GM19324 (cell line): Measurements from ENCODE around the gene GPA33.

ENCODE experiments used
- ATAC-seq: cut with Tn5 transposase; IDR thresholded peaks from one replicate; pipeline ENCODE4 v1.9.1; 2021; ENCODE audit warnings: mild to moderate bottlenecking, moderate library complexity; ENCODE audit not compliant: unreplicated experiment, low FRiP score

Gene GPA33

DNA sequence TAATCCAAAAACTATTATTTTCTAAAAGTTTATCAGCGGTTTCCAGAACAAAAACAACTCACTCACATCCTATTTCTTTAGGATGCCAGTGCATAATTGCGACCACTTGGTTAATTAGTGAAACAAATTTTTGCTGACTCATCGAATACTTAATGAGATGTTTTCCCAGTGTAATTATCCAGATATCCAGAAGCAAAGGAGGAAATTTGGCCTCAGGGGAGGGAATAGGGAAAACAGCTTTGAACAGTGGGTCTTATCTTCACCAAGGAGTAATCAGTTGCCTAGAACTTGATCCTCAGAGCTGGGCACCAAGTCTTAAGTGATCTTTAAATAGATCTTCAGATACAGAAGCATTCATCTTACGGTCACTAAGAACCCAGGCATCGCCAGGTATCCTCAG, 28.0 kb upstream of the GPA33 start:
- ATAC-seq: no peak

DNA sequence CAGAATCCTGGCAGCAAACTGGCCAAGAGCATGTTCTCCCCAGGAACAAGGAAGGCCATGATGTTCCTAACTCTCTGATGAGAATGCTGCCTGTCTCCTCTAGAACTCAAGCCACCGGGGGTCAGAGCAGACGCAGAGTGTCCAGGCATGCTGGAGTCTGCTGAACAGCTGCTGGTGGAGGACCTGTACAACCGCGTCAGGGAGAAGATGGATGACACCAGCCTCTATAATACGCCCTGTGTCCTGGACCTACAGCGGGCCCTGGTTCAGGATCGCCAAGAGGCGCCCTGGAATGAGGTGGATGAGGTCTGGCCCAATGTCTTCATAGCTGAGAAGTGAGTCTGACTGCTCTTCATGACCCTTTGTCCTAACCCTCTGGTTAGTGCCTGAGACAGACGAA, 27.0 kb upstream of the GPA33 start:
- ATAC-seq: no peak

DNA sequence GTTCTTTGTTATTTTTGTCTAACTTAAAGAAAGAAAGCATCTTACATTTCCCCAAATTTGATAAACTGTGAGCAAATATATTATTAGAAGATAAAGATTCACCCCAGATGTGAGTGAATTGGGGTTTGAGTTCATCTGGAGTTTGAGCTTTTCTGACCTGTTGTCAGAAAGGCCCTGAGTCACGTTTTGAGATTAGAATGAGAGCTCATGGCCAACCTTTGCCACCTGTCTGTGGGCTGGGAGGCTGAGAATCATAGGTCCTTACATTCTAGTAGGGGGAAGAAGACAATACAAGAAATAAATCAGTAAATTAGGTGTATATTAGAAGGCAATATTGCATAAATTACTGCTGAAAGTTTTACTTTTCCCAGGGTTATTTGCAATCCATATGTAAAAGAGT, 26.0 kb upstream of the GPA33 start:
- no peak for ATAC-seq

DNA sequence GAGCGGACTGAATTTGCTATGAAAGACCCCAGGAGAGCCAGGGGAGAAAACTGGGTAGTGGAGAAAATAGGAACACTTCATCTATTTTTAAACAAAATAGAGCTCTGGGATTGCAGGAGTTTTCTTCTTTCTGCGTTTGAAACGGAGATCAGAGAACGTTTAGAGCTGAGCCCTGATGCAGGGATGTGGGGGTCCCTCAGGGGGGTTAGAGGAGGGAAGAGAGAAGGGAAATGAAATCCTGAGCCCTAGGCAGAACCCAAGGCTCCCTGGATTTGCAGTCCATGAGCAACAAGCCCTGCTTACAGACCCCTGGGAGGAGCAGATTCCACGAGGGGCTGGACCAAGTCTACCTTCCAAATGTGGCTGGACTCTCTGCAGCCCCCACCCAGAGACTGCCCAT, 25.5 kb upstream of the GPA33 start:
- no peak for ATAC-seq

DNA sequence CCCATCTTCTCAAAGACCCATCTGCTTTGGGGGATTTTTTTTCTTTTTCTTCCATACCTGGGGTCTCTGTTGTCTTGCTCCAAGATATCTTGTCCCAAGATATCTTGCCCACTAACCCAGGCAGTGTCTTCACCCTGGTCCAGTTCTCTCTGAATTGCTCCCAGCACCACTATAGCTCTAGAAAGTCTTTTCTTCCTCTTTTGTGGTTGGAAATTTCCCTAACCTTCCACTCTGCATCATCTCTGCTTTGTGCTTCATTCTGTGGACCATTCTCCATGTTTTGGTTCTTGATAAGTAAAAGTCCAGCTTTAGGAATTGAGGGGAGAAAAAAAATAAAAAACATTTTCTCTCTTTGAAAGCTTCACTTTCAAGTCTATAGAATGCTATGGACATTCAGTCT, 24.5 kb upstream of the GPA33 start:
- ATAC-seq: no peak

DNA sequence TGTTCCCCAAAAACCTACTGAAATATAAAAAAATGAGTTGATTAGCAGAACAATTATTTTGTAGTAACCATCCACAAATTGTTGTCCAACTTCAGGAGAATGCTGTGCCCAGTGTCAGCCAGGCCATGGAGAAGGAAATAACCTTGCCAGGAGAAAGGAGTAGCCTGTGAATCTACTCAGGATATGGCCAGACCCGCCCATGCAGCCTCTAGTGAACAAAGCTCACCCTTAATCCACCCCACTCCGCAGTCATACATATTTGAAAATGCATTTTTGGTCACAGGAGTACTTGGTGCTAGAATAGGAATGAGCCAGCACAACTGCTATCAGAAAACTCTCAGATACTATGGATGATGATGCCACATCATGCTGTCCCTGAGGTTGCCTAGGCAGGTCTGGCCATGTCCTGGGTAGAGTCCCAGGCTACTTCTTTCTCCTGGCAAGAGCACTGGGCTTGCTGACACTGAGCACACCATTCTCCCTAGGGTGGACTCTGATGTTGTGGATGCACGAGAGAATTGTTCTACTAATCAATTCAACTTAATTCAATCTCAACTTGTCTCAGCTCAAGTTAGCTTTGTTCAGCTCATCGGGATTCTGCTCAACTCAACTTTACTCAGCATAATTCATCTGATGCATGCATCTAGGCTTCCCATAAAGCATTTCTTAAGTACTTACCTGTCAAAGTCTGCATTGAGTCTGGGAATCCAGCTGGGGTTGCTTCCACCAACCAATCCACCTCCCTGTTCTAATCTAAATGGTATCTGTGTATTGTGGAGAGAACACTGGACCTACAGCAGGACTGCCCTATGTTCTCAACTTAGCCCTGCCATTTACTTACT, 21.9 kb upstream of the GPA33 start:
- ATAC-seq: no peak

DNA sequence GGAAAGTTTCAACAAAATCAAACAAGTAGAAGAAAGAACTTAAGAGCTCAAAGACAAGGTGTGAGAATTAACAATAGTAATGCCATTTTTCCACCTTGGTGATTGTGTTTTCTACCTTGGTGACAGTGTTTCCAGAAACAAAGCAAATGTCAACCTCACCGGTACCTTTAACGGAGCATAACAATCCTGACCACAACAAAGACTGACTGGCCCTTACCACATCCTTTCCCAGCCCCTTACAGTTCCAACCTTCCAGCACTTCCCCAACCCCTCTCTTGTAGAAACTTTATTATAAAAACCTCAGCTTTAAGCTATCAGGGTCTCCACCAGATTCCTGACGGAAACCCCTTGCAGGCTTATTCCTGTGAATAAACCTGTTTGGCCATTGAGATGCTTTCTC, 20.4 kb upstream of the GPA33 start:
- ATAC-seq: no peak

DNA sequence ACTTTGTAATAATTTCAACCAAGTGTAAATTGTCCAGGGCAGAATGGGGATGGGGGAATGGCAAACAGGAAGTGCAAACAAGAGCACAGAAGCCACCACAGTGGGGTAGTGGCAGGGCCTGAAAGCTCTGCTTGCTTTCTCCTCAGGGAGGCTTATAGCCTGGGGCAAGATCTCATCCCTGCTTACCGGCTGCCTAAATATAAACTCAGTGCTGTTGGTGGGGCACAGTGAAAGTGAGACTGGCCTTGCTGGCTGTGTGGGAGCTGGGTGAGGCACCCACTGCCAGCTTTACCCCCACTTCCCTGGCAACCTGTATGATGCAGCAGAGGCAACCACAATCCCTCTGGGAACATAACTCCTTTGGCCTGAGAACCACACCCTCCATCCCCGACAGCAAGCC, 18.9 kb upstream of the GPA33 start:
- ATAC-seq: no peak

DNA sequence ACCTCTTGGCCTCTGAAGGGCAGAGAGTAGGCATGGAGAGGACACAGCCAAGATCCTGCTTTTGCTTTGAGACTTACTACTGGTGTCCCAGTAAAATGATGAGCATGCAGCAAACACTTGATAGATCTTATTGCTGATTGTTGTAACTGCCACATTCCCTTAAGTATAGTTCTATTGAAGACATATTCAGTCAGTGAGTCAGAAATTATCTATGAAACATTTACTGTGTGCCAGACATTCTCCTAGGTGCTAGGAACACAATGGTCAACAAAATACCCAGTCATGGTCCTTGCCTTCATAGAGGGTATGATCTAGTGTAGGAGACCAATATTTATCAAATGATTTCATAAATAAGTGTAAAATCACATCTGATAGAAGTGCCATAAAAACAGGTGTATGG, 17.3 kb upstream of the GPA33 start:
- ATAC-seq: no peak

DNA sequence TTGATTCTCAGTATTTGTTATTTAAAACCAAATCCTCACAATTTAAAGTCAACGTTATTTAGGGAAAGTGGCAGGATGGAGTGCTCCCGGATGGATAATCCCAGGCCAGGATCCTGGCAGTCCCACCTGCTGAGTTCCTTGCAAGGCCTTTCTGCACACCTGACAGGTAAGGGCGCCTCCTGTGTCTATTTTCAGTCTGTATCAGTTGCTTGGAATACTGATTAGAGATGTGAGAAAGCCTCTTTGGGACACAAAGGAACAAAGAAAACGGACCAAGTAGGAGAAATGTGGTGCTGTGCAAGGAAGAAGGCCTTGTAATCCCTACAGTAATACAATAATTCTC, 15.9 kb upstream of the GPA33 start:
- no peak for ATAC-seq

DNA sequence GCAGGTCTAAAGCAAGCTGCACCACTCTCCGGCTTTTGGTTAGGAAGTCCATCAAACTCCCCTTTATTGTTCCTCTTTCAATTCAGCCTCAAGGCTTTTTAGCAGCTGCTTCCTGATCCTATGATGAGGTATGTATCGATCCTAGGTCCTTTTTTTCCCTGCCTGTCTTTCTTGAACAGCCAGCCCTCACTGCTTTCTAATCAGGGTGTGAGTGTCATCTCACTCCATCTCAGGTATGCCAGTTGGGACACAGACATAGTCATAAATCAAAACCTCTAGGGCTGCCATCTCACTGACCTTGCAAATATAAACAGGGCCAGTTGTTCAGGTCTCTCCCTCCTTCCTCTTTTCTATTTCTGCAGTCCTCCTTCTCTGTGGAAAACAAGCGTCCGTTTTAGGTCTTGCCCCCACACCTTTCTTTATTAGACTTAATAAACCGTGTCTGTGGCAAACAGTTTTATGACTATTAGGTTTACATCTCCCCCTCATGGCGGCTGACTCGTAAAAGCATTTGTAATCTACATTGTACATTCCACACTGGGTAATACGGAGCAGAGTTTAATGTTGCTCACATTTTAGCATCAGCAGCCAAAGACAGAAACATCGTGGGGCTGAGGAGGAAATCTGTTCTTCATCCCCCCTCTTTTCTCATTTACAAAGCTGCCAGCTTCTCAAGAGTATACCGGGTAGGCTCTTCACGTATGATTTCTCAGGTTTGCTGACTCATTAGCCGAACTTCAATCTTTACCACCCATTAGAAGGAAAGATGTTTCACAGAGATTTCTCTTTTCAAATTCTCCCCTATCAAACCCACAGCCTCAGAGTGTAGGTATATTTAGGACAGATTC, 15.3 kb upstream of the GPA33 start:
- ATAC-seq: no peak

DNA sequence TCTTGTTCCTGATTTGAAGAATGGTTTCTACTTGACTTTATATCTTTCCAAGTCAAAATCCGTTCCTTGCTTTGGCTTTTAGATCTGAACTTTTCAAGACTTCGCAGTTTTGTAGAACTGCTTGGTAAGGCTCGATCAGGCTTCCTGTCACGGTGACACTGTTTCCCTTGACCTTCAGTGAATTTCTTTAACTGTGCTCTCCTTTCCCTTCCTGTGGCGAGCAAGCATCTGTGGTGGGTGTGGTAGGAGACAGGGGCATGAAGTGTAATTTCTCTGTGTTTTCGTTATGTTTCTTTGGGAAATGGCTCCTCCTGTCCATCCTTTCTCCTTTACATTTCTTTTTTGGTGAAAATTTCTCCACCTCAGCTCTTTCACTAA, 14.1 kb upstream of the GPA33 start:
- ATAC-seq: no peak

DNA sequence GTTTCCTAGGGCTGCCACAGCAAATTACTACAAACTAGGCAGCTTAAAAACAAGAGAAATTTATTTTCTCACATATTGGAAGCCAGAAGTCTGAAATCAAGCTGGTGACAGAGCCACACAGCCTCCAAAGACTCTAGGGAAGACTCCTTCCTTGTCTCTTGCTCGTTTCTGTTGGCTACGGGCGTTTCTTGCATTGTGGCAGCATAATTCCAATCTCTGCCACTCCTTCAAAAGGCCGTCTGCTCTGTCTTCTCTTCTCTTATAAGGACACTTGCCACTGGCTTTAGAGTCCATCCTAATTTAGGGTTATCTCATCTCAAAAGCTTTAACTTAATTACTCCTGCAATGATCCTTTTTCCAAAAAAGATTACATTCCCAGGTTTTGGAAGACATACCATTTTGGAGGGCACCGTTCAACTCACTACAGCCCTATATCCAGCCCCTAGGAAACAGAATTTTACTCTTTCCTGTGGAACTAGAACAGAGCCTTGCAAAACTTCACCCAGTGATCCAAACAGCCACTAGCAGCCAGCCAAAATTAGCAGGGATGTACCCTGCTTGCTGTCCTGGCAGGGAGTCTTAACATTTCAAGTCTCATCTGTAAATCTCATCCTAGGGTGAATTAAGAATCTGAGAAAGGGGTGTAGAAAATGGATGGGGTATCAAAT, 12.9 kb upstream of the GPA33 start:
- no peak for ATAC-seq

DNA sequence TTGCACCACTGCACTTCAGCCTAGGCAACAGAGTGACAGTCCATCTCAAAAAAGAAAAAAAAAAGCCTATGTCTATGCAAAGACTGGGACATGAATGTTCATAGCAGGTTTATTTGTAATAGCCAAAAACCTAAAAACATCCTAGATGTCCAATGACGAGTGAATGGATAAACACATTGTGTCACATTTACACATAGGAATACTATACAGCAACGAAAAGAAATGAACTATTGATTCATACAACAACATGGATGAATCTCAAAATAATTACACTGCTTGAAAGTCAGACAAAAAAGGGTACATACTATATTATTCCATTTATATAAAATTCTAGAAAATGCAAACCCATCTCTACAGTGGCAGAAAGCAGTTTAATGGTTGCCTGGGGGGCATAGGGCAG, 11.6 kb upstream of the GPA33 start:
- ATAC-seq: no peak

DNA sequence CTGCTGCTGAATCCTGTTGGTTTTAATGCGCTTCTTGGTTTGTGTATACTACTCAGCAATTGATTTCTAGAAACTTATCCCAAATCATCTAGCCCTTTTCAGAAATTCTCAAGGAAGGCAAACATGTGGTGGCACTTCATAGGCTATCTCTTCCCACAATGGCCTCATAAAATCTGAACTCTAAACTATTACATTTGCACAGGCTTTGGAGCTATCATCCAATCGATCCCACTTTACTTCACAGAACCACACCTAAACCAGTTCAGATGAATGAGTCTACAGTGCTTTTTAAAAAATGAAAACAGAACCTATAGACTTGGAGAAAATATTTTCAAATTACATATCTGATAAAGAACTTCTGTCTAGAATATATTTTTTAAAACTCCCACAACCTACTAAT, 10.6 kb upstream of the GPA33 start:
- ATAC-seq: no peak

DNA sequence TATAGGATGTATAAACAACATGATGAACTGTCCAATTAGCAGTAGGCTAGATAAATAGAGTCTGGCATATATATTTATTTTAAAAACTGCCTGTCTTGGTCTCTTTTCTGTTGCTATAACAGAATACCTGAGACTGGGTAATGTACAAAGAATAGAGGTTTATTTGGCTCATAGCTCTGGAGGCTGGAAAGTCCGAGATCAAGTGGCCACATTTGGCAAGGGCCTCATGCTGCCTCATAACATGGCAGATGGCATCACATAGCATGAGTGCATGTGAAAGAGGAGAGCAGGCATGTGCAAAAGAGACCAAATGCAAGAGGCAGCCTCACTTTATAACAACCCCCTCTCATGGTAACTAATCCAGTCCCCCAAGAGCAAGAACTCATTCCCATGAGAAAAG, 9.7 kb upstream of the GPA33 start:
- ATAC-seq: no peak

DNA sequence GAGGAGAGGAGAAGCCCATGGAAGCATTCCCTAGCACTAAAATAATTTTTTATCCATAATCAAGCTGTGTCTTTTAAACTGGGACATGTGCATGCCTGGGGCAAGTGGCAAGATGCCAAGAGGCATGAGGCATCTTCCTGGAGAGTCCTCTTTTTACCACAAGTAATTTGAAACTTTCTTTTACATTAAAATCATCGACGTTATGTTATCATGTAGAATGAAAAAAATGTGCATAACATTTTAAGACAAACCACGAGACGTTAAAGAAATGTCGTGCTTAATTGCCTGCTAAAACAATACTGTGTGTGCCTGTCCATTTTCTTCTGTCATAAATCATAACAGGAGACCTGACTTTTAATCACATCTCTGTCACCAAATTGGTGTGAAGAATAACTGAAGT, 5.2 kb upstream of the GPA33 start:
- no peak for ATAC-seq

DNA sequence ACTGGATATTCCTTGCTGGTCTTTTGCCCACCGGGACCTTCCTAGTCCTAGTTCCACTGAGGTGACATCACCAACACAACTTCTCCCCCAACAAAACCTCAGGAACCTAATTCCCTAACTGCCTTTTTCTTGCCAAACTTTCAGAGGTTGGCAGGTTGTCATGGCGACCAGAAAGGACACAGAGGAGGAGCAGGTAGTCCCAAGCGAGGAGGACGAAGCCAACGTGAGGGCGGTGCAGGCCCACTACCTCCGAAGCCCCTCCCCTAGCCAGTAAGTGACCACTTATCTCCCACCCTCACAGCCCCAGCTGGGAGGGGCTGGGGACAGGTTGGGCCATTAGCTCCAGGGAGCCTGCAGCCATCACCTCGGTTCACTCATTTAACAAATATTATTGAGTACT, 4.5 kb upstream of the GPA33 start:
- ATAC-seq: no peak

DNA sequence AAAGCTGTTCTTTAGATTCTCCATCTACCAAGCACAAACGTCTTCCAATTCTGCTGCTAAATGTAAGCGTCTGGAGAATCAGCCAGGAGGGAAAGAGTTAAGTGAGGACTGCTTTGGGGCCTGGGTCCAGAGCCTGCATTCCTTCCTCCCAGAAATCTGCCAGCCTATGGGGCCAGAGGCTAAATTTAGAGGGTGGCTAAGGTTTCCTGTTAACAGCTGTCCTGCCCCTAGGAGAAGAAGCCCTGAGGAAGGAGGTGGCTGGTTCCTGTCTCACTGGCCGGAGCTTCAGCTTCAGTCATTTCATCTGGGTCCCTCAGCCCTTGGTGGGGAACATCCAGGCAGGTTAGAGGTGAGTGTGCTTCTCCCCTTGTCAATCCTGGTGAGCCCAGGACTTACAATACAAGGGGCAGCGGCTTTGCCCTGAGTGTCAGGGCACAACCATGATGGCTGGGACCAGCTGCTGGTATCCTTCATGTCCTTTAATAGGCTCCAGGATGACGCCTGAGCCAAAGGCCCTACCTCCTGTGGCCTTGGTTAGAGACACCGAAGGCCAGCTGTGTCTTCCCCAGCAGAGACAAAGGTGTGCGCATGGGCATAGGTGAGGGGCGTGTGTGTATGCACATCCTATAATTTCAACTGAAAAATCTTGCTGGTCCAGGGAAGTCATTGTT, 3.8 kb upstream of the GPA33 start, which contains the start of gene STYXL2:
STYXL2 (plus strand) TSS at position 230 of the 671 bp plus-strand sequence. CDS start 775 bp downstream, outside the sequence.
- no peak for ATAC-seq

DNA sequence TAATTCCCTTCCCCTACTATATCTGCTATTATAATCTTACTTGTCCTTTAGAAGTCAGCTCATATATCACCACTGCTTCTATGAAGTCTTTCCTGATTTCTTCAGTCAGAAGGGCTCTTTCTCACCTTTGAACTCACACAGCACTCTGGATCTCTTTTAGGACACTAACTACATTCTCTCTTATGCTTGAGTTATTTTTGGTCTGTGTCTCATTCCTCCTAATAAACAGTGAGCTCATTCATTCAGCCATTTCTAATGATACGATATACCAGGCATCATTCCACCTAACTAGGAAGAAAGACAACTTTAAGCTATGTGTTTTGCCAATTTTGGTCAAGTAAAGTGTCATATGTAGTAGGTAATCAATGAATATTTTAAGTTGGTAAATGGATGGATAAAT, 2.5 kb upstream of the GPA33 start:
- no peak for ATAC-seq

DNA sequence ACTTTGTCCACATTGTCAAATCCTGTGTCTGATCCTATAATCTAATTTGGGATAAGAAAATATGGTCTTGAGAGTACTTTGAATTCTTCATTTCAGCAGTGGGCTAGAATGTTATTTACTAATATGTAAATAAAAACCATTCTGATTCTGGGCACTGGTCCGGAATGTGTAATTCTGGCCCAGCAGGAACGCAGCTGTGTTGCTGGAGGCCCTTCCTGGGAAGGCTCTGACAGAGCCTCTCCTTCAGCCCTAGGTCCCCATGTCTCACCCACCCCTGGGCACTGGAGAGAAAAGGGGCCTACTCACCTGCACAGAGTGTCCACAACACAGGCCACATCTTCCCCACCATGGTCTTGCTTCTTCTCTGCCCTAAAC, 251 bp downstream of the GPA33 start:
- no peak for ATAC-seq
